Epithelial cell of esophagus (primary cell): ENCODE measurements around the gene PLIN4.

Experiments
- DNase-seq: peaks from one replicate; pipeline ENCODE4 v3.0.0; 2010; ENCODE audit warnings: low read depth
- H3K4me3 ChIP-seq: 2 replicates; pipeline ENCODE4 v1.5.1; 2011; ENCODE audit warnings: mild to moderate bottlenecking, low read length, control low read depth
- TF ChIP-seq, protein P1 (sequence below): IDR thresholded peaks from 2 replicates; pipeline ENCODE4 v1.5.1; 2011; ENCODE audit warnings: low read depth, mild to moderate bottlenecking, low read length, control low read depth, inconsistent platforms; ENCODE audit not compliant: insufficient read depth; ENCODE audit errors: missing control alignments

PLIN4 gene

DNA sequence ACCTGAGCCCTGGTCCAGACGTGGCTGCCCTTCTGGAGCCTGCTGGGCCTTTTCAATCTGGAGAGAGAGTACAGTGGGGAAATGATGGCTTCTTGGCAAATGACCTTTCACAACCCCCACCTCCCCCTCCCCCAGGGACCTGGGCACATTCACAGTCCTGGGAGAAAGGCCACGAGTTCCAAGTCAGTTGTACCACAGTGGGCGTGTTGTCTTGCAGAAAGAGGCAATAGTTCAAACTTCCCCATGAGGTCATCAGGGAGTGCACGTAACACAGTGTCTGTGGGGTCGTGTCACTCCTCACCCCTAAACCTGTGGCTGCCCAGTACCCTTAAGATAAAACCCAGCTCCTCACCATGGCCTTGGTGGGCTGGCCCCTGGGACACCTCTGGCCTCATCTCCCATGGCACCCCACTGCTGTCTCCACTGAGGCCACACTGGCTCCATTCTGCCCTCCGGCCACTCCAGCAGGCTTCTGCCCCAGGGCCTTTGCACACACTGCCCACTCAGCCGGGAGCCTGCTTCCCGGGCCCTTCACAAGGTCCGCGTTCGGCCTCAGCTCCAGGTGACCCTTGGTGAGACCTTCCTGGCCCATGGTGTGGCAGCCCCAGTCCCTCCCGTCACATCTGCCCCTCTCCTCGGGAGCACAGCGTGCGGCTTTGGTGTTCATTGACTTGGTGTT, 13.3 kb downstream of the PLIN4 start:
- TF ChIP-seq, protein P1, sequence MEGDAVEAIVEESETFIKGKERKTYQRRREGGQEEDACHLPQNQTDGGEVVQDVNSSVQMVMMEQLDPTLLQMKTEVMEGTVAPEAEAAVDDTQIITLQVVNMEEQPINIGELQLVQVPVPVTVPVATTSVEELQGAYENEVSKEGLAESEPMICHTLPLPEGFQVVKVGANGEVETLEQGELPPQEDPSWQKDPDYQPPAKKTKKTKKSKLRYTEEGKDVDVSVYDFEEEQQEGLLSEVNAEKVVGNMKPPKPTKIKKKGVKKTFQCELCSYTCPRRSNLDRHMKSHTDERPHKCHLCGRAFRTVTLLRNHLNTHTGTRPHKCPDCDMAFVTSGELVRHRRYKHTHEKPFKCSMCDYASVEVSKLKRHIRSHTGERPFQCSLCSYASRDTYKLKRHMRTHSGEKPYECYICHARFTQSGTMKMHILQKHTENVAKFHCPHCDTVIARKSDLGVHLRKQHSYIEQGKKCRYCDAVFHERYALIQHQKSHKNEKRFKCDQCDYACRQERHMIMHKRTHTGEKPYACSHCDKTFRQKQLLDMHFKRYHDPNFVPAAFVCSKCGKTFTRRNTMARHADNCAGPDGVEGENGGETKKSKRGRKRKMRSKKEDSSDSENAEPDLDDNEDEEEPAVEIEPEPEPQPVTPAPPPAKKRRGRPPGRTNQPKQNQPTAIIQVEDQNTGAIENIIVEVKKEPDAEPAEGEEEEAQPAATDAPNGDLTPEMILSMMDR, result no peak
- no peak for DNase-seq
- H3K4me3 ChIP-seq, result no peak overlapping the region

DNA sequence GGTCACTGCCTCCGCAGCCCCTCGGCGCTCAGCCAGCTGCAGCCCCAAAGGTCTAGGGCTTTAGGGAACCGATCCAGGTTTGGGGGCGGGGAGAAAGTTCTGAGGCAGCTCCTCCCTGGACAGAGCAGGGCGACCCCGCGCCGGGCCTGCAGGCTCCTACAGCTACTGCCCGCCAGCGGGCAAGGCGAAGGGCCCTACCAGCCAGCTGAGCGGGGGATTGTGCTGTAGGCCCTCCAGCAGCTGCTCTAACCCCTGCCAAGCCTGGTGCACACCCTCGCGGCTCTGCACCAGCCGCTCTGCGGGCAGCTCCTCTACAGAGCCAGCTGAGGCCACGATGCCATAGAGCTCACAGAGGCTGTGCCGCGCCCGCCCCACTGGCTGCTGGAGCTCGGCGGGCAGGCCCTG, 14.0 kb downstream of the PLIN4 start:
- H3K4me3 ChIP-seq, result no peak overlapping the region
- TF ChIP-seq, protein P1, result no peak
- DNase-seq, result no peak

DNA sequence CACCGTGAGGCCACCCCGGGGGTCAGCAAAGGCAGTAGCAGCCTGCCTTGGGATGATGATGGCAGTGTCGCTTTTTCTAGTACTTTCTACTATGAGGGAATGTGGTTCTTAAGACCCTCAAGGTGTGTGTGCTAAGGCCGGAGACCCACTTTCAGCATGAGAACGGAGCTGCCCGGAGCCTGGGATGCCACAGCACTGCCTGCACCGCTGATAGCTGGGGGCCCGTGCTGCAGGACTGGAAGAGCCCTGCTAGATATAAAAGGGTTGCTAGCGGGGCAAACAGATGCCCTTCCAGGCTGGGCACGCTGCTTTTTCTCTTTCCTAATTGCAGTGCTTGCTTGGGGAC, 14.5 kb downstream of the PLIN4 start:
- no peak for DNase-seq
- H3K4me3 ChIP-seq, result no peak overlapping the region
- TF ChIP-seq, protein P1, result no peak

DNA sequence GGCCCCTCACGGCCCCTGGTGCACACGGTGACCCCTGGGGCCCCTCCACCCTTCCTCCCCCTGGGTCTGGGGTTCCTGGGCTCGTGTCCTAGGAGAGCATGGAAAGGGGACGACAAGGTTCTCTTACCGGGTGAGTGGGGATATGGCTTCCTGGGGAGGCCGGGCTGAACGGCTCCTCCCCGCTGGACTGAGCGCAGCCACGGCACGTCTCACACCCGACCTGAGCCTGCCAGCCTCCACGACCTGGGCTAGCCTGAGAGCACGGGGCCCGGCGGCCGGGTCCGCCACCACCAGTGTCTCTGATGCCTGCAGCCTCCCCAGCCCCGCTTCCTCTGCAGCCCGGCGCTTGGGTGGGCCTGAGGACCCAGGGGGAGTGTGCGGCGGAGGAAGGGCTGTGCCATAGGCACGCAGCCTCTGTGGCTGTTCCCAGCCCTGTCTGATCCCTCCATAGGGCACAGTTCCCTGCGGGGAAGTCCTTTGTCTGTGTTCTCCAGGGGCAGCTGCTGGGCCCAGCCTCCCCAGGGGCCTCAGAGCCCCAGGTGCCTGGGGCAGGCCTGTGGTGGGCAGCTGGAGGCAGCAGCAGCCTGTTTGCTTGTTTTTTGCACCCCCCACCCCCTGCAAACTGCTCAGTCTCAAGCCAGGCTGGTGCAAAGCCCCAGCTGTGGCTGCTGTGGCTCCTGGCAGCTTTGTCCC, 15.0 kb downstream of the PLIN4 start:
- no peak for DNase-seq
- TF ChIP-seq, protein P1, result no peak
- H3K4me3 ChIP-seq, result no peak overlapping the region

DNA sequence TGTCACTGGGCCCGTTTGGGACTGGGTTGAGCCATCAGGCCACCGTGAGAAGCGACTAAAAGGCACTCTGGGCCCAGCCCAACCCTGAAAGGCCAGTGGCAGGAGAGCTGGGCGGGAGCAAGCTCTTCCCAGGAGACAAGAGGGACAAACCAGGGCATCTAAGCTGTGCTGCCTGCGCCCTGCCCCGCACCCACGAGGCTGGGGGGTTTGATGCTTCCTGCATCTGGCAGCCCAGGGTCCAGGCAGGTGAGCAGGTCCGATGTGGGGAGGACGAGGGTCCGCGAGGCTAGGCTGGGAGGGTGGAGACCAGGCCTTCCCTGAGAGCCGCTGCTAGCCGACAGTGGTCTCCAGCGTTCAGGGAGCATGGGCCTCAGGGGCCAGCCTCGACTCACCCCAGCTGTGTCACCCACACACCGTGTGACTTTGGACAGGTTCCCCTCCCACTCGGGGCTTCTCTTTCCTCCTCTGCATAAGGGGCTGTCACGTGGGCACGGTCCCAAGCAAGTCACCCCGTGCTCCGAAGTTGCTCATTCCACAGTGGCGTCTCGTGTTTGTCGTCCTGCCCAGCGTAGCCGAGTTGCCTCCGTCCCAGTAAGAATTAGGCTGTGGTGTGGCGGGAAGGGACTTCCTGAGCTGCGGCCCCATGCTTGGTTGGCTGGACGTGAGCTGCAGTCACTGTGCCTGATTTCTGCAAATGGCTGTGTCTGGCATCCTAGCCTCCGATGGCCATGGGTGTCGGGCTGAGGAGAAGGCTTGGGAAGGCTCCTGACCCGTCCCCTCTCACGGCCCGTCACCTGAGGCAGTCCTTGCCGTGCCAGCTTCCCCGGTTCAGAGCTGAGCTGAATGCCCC, 15.8 kb downstream of the PLIN4 start:
- TF ChIP-seq, protein P1, result no peak
- H3K4me3 ChIP-seq, result no peak overlapping the region
- no peak for DNase-seq

DNA sequence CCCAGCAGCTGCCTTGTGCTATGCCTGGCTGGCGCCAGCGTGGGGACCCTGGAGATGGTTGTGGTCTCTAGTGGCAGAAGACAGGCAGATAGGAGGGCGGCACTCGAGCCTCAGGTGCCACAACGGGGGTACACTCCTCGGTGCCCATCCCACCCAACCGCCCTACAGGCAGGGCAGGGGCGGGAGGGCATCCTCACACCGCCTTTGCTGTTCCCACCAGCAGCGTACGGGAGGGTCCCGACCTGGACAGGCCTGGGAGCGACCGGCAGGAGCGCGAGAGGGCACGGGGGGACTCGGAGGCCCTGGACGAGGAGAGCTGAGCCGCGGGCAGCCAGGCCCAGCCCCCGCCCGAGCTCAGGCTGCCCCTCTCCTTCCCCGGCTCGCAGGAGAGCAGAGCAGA, 16.6 kb downstream of the PLIN4 start:
- H3K4me3 ChIP-seq, result no peak overlapping the region
- TF ChIP-seq, protein P1, result no peak

More for the DNA sequence above, 16.6 kb downstream of the PLIN4 start:
- no peak for DNase-seq
